GM19468 (cell line): Measurements from ENCODE around the gene RUNX3.

Experiments
- ATAC-seq: cut with Tn5 transposase; IDR thresholded peaks from one replicate; pipeline ENCODE4 v1.9.1; 2021; ENCODE audit warnings: mild to moderate bottlenecking, moderate library complexity, moderate number of reproducible peaks; ENCODE audit not compliant: unreplicated experiment; ENCODE audit errors: extremely low read depth

The RUNX3 gene

DNA sequence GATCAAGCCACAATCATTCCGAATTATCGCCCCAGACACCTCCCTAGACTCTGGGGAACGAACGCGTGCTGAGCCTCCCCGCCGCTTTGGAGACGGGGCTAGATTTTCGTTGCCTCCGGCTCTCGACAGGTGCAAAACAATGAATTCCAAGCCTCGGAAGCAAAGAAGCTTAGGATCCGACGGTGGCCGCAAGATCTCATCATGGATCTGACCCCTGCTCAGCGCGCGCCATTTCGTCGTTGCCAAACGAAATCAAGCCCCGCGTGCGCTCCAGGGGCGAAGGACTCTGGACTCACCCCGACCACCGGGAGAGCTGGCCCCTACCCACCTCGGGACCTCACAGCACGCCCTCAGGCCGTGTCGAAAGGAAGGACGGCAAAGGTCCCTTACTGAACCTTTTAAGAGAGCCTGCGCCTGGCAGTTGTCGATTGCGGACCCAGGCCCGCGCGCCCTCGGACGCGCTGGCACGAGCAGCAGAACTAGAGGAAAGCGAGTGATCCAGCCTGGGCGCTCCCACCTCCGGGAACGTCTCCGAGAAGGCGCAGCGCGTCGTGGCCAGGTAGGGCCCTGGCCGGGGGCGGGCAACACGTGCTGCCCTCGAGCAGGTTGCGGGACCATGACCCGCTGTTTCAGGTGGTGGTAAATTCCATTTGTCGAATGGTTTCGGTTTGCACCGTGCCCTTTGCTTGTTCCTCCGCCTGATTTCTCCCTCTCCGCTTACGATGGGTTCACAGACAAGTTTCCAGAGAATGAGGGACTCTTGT lies 1.6 kb upstream of the RUNX3 start:
- no peak for ATAC-seq

DNA sequence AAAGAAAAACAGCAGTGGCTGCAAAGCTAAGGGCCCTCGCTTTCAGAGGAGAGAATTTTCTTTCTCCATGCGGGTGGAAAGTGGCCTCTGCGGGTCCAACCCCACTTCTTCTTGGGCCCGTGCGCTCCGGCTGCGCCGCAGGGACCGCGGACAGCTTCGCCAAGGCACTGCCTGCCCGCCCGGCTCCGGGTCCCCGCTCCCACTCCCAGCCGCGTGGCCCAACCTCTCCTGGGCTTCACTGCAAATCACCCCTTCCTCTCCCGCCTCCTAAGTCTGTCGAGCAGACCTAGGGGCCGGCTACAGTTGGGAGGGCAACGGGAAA lies 1.0 kb upstream of the RUNX3 start:
- ATAC-seq, result no peak

DNA sequence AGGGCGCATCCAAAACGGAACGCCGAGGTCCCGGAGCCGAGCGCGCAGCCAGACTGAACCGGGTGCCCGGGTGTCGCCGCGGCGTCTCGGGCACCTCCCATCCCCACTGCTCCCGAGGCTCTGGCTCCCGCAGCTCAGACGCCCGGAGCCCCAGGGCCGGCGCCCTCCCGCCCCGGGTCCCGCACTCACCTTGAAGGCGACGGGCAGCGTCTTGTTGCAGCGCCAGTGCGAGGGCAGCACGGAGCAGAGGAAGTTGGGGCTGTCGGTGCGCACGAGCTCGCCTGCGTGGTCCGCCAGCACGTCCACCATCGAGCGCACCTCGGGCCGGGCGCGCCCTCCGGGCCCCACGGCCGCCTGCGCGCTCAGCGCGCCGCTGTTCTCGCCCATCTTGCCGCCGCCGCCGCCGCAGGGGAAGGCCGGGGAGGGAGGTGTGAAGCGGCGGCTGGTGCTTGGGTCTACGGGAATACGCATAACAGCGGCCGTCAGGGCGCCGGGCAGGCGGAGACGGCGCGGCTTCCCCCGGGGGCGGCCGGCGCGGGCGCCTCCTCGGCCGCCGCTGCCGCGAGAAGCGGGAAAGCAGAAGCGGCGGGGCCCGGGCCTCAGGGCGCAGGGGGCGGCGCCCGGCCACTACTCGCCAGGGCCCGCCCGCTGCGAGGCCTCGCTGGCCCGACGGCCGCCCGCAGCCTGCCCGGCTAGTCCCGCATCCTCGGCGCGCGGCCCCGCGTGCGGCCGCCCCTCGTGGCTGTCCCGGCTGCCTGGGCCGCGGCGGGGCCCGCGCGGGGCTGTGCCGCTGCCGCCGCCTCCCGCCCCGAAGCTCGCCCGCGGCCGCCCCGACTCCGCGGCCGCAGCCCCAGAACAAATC lies 447 bp downstream of the RUNX3 start:
- no peak for ATAC-seq

DNA sequence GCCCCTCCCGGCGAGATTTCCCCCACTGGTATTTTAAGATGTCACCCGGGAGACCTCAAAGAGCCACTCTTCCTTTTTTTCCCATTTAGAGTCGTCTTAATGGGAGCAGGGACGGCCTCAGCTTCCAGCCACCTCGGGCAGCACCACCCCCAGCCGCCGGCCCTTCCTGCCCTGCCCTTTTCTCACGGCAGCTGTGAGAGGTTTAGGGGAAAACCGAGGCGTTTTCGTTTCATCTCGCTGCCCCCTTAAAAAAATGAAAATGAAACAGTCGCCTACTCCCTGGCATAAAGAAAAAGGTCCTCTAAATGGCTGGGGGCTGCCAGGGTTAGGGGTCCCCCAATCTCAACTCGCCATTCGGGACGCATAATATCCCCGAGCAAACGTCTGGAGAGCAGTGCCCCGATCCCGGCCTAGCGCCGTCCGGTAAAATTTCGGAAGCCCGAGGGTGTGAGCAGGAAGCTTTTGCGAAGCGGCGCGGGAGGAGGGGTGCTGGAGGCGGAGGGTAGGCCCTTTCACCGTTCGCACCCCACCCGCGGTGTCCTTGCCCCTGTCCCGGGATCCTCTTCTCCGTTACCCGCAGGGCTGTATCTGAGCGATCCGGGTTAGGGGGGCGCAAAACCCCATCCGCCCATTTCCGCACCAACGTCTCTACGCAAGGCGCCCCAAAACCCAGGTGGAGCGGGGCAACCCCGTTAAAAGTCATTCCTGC lies 1.2 kb downstream of the RUNX3 start:
- no peak for ATAC-seq

DNA sequence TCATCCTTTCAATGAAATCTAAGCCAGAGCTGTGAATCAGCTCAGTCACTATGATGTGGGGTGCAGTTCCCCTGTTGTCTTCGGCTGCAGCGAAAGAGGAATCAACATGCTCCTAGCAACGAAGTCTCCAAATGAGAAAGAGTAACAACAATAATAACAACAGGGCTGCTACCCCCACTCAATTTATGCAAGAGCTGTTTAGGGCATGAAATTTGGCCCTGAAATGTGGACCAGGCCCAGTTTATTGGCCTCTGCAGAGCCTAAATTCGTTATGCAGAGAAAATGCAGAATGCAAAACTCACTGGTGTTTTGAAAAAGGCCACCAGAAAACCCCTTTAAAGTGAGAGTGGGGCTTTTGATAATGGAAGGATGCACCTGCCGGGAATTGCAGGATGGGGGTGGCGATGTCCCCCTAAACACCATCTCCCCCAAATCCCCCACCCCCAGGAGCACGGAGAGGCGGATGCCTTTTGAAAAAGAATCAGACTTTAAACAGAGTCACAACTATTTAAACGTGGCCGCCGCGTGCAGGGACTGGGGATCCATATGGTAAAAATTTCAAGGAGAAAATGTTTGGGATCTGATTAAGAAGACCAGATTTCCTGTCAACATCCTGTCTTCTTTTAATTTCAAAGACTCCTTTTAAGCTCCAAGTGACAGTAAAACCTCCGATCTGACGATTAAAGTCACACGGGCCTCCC lies 1.9 kb downstream of the RUNX3 start:
- ATAC-seq, result no peak

DNA sequence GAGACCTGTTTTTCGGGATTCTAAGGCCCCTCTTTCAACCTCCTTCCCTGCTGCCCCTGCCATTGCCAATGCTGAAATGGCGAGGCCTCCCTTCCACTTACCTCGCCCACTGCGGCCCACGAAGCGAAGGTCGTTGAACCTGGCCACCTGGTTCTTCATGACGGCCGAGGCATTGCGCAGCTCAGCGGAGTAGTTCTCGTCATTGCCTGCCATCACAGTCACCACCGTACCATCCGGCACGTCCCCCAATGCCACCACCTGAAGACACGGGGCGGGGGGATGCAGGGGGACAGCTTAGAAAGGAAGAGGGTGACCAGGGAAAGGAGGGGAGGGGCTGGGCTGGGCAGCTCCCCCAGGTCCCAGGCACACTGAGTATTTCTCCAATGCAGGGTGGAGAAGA lies 2.6 kb downstream of the RUNX3 start:
- no peak for ATAC-seq

DNA sequence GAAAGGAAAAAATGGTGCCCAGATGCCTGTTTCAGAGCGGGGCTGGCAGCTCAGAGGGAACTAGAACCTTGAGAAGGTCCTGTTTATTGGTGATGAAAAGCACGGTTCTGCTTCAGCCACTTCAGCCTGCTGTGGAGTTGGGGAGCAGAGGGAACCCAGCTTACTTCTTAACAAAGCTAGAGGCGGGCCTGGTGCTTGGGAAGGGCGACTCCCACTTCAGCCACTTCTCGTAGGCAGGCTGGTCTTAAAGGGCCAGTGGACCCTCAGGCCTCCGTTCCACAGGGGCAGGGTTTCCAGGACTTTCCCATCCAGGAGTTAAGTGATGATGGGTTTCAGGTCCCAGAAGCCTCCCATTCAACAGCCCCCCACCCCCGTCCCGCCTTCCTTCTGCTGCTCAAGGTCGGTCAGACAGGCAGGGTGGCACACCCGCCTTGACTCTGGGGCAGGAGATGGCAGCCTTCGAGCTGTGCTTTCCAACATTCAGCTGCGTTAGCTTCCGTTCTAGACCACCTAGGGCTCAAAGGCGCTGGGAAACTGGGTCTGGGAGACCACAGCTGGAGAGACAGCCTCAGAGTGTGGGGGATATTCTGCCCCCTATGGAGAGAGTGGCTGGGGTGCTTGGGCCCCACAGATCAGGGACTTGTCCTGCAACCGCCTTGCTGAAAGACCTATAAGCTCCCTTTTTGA lies 3.4 kb downstream of the RUNX3 start:
- ATAC-seq, result no peak

DNA sequence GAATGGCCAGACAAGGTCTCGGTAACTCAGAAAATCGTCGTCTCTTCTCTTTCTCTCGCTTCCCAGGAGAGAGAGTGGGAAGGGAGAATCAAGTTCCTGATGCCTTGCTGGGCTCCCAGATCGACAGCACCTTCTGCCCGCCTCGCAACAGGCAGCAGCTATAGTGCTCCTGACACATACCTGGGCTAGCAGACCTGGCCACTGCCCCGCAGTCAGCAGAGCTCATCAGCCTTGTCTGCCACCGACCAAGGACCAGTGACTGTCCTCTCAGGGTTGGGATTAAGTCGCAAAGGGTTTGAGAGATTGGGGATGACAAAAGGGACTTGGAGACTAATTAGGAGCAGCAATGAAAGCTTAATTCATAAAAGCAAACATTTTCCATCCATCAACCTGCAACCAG lies 4.1 kb downstream of the RUNX3 start:
- no peak for ATAC-seq

DNA sequence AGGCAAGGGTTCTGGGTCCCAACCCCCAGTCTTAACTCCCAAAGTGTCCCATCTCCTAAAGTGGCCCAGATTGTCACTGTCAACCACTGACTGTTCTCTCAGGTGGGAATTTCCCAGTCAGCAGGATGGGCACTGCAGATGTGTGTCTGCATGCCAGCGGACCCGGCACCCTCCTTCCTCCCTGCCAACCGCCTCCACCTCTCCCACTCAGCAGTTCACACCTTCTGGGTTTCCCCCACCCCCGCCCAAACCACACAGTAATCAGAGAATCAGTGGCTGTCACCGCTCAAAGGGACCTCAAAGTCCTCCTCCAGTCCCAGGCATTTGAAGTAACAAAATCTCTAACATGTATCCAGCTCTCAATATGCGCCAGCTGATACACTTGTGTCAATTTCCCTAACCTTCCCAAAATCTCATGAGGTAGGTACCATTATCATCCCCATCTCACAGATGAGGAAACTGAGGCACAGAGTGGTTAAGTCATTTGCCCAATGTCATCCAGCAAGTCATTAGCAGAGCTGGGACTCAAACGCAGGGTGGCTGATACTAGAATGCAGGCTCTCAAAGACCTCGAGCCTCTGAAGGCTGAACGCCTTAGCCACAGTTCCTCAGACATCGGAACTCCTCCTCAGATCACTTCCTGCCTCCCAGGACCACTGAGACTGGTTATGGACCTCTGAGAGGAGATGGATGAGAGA lies 4.8 kb downstream of the RUNX3 start:
- ATAC-seq, result no peak

DNA sequence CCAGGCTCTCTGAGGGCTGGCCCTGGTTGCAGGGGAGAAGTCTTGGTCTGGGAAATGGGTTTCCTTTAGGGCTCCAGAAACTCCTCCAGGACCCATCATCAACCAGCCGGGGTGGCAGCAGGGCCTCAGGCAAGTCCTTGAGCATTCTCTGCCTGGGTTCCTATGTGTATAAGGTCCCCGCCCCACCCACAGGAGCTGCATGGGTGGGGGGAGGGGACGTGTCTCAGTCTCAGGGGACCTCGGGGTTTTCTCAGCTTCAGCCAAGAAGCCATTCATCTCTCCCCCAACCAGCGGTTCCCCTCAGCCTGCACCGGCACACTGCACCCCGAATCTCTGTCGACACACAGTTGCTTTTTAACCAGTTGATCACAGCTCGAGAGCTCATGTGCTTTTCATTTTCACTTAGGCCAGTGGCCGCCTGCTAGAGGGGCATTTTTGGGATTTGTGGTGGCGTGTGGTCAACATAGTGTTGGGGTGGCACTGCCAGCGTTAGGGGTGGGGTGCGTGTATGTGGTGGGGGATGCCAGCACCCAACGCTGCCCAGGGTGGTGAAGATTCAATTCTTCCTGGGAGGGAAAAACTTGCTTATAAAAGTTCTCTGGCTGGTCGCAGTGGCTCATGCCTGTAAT lies 6.5 kb downstream of the RUNX3 start:
- ATAC-seq, result no peak

DNA sequence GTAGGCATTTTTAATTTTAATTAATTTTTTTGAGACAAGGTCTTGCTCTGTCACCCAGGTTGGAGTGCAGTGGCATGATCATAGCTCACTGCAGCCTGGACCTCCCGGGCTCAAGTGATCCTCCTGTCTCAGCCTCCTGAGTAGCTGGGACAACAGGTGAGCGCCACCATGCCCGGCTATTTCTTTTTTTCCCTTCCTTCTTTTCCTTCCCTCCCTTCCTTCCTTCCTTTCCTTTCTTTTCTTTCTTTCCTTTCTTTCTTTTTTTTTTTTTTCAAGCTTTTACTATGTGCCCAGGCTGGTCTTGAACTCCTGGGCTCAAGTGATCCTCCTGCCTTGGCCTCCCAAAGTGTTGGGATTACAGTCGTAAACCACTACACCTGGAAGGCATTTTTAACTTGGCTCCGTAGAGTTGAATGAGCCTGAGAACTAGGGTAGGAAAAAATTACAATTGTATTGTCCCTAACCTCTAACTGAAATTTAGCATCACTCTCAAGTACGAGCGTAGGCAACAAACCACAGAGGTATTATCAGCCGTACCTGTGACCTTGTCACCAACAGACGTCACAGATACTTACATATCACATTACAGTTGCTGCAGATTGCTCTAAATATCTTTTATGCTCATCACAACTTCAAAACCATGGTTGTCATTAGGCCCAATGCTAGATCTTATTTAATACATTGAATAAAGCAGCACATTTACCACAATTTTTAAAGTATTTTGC lies 8.0 kb downstream of the RUNX3 start:
- no peak for ATAC-seq

DNA sequence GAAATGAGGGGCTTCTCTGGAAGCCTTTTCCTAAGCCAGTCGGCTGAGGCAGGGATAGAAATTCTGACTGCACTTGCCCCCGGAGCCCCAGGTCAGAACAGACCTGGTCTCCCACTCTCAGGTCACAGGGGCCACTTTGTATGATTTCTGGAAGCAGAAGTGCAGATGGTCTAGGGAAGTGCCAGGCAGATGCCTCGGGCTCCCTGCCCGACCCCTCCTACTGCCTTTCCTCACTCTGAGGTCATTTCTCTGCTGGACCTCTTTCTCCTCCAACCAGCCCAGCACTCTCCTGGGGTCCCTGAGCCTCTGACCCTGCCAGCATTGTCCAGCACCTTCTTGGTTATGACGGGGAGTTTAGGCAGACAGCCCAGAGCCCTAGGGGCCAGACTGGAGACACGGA lies 8.7 kb downstream of the RUNX3 start:
- ATAC-seq, result no peak

DNA sequence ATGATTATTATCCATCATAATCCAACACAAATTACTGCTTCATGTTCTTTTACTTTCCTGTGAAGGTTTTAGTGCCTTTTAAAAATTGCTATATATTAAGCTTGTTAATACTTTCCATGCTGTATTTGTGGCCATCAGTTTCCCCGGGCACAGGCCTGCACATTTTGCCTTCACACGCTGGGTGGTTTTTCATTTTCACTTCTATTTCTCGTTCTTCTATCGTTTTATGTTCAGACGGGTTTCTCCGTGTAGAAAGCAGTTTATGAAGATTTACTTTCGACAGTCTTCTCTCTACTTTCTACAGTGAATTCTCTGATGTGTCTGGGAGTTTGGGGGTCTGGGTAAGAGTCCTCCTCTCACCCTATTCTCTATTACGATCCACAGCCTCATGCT lies 9.5 kb downstream of the RUNX3 start:
- no peak for ATAC-seq

DNA sequence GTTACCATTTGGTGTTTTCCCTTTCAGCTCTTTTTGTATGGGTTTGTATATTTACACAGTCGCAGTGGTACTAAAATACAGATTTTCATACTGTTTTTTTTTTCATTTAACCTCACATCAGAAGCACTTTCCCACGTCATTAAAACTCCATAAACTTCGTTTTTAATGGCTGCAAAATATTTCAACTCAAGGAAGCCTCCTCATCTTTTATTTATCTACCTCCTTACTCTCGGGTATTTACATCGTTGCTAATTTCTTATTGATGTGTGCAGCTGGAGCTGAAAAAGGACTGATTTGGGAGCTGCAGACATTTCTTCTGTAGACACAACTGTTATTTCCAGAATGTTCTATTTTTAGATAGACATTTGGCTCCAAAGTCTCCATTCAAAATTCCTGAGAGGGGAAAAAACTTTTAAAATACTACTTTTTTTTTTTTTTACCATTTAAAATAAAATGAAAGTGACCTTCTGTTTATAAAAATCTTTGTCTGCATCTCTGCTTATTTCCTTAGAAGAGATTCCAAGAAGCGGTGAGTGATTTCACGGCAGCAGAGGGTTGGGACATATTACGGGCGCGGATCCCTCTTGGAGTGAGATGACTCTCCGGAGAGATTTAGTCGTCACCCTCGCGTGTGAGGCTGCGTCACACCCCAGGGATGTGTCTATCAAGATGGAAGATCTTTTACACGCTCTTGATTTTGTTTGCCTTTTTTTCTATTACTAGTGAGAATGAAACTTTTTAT lies 10.1 kb downstream of the RUNX3 start:
- no peak for ATAC-seq

DNA sequence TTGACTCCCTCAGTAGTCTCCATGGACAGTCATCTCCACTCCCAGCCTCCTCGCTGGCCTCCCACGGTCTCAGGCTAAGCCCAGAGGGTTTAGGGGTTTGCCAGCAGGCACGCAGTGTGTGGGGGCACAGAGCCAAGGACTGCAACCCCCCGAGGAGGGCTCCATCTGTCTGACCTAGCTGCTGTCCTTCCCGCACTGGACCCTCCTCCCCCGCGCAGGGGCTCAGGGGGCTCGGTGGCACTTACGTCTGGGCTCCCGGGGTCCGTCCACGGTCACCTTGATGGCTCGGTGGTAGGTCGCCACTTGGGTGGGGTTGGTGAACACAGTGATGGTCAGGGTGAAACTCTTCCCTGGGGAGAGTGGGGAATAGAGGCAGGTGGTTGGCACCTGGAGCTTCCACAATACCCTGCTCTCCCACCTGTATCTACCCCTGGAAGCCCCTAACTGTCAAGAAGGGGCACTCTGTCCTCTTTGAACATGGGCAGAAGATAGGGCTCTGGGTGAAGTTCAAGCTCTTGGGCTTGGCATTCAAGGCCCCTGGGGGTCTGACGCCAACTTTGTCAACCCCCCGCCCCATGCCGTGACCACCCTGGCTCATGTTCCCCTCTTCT lies 11.0 kb downstream of the RUNX3 start:
- ATAC-seq, result no peak

DNA sequence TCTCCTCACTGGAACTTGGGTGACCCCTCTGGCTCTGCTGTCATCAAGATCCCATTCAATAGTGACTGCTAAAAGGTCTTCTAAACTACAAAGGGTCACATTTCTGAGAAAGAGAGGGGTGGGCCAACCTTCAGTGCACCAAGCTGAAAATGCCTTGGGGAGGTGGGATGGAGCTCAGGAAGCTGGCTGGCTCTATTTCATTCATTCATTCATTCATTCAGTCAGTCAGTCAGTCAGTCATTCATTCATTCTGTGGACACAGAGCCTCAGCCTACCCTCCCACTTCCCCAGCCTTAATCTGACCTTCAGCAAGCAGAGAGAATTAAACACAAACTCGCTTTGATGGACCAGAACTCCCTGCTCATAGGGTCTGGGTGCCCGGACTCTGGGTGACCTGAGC lies 11.7 kb downstream of the RUNX3 start:
- no peak for ATAC-seq

DNA sequence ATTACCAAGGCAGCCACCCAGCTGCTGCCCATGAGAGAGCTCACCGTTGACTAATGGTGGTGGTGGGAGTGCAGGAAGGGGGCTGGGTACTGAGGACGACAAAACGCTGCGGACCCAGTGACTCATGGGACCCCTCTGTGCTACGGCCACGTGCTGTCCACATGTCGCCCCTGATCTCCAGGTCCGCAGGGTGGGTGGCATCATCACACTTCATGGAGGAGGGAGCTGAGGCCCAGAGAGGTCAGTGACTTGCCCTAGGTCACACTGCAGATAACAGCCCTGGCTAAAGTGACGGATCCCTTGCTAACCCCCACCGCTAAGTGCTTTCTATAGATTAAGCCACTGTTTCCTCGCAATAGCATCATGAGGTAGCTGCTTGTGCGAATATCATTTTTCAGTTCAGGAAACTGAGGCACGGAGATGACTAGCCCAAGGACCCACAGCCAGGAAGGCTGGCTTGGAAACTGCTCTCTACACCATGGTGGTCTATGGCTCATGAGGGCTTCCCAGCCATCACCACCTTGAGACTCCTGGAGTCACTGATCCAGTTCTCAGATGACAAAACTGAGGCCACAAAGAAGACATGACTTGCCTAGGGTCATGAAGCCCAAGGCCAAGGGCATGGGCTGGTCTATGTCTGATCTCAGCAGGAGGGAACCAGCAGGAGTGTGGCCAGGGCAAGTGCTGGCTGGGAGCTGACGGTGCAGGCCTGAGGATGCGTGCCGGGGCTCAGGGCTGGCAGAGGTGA lies 12.6 kb downstream of the RUNX3 start:
- ATAC-seq, result no peak
